GM21723 (cell line): ENCODE results near the gene NRAP.

Experiments
- ATAC-seq: cut with Tn5 transposase; IDR thresholded peaks from one replicate; pipeline ENCODE4 v1.9.1; 2021; ENCODE audit warnings: mild to moderate bottlenecking, moderate library complexity; ENCODE audit not compliant: unreplicated experiment

Gene NRAP

DNA sequence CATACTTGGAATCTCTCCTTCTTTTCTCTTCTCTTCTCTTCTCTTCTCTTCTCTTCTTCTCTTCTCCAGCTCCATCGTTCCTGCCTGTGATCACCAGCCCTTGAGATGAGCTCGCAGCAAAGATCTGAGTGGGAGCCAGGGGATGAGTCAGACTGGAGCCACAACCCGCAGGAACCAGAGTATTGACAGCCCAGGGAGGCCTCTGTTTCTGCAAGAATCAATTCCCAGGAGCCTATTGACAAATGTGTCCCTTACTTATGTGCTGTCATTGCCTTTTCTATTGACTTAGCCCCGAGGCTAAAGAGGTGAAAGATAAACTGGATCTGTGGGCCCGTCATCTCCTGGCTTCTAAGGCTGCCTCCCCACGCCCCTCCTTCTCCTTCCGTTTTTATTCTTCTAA, 124.1 kb downstream of the NRAP start:
- ATAC-seq, result no peak
